Urinary bladder (tissue), 4 donors: Measurements from ENCODE around the gene RAB22A. TPM values are rescaled to one million over a fixed set of nuclear protein-coding genes. Genes with fewer than 3 reads are reported as not detected.
A peak's percentile ranks its signal among the peaks of the same experiment; 100 is the strongest.
"Not testable (repeated sequence)": the region's sequence is repeated elsewhere in the genome, so short reads cannot be mapped to it uniquely, and the experiment has no call there.

Experiments
- DNase-seq: peaks from one replicate; pipeline ENCODE4 v3.0.0-alpha.2; 2015; ENCODE audit errors: extremely low spot score
- H3K27ac ChIP-seq: one replicate; pipeline ENCODE4 v1.5.1; 2013; ENCODE audit warnings: low read depth, mild to moderate bottlenecking, moderate library complexity
- H3K36me3 ChIP-seq: one replicate; pipeline ENCODE4 v1.6.1; 2013; ENCODE audit warnings: mild to moderate bottlenecking, moderate library complexity; ENCODE audit not compliant: insufficient read depth
- H3K4me1 ChIP-seq: one replicate; pipeline ENCODE4 v1.6.1; 2013; ENCODE audit warnings: mild to moderate bottlenecking, moderate library complexity; ENCODE audit not compliant: insufficient read depth
- H3K4me3 ChIP-seq: one replicate; pipeline ENCODE4 v1.5.1; 2013; ENCODE audit warnings: low read depth, low read length
- WGBS: extraction: QIAGEN DNeasy Blood & Tissue Kit; methylation state at CpG from one replicate; pipeline ENCODE4 v1.1.7; 2013; 5-methylcytosine and 5-hydroxymethylcytosine counted together
- polyA plus RNA-seq: library from polyadenylated mRNA; stranded (reverse); fragments of 200-250 nt; gene quantifications from one replicate; pipeline ENCODE4 v1.2.3, GENCODE V29; 2013
- total RNA-seq: library from RNA; depleted of rRNA; stranded (reverse); fragments of >200 nt; gene quantifications from one replicate; pipeline ENCODE4 v1.2.3, GENCODE V29; 2014
- donor health status: healthy with polysubstance abuse.
- donor health status: healthy.

Gene RAB22A
- total and polyA plus RNA-seq, 2 donors, result 7.0 to 28.2 TPM

DNA sequence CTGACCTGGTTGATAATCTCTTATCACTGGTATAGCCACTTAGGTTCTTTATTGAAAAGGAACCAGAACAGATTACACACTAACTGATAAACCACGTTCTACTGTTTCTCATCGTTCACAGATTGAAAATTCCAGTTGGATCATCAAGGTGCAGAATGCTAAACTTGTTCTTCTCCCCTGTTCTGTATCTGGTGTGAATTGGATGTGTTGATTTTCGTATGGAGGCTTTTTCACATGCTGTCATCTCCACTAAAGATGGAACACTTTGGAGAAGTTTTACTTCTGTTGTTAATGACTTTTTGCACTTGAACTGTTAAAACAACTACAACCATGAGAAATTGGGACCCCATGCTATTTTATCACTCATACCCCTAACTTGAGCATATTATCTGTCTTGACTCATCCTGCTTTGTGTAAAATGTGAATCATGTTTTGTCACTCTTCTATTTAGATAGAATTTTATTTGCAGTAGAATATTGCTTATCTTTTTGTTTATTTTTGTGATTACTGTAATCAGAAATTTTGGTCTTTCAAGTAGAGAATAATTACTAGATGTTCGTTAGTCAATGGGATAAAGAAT lies 97.0 kb downstream of the RAB22A start:
- no peaks in the 10 kb centered on the region for H3K36me3 ChIP-seq
- H3K4me3 ChIP-seq, result no peak overlapping the region
- DNase-seq, result no peak
- no peak overlapping the region for H3K27ac ChIP-seq
- H3K4me1 ChIP-seq, result no peaks in the 10 kb centered on the region
- 47% methylated on average over 4 of the region's 4 CpGs for WGBS

DNA sequence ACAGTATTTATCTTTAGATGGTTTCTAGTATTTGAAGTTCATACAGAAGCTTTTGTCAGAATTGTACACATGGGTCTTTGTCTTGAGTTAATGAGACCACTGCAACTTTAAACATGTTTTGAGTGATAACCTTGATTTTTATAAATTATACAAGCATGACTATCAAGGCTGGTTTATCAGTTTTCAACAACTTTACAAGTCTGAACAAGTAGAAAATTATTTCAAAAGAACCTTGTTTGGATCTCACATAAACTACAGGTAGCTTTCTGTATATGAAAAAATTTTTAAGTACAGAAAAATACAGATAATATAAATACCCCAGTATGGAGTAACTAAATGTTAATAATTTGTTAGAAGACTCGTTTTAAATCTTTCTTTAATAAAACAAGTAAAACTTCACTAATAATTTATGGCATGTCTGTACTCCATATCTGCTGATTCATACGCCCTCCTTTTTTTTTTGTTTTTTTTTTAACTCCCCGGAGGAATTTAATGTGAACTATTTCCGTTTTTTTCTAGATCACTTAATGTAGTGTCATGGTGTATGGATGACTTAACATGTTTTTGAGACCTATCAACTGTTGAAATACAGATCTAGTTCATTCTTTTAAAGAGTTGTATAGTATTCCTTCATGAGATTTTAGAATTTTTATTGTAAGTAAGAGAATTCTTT lies 97.8 kb downstream of the RAB22A start:
- no peak overlapping the region for H3K27ac ChIP-seq
- no peaks in the 10 kb centered on the region for H3K4me1 ChIP-seq
- H3K36me3 ChIP-seq, result no peaks in the 10 kb centered on the region
- WGBS, result 54% methylated on average over 4 of the region's 4 CpGs
- H3K4me3 ChIP-seq, result no peak overlapping the region
- DNase-seq, result no peak

- no peak for DNase-seq
- 66% methylated on average over 2 of the region's 2 CpGs for WGBS
- no peak overlapping the region for H3K27ac ChIP-seq
- no peaks in the 10 kb centered on the region for H3K36me3 ChIP-seq
- no peaks in the 10 kb centered on the region for H3K4me1 ChIP-seq
- H3K4me3 ChIP-seq, result no peak overlapping the region
These were observed 98.5 kb downstream of the RAB22A start for GRCh38 chr20:58407966-58408557.

DNA sequence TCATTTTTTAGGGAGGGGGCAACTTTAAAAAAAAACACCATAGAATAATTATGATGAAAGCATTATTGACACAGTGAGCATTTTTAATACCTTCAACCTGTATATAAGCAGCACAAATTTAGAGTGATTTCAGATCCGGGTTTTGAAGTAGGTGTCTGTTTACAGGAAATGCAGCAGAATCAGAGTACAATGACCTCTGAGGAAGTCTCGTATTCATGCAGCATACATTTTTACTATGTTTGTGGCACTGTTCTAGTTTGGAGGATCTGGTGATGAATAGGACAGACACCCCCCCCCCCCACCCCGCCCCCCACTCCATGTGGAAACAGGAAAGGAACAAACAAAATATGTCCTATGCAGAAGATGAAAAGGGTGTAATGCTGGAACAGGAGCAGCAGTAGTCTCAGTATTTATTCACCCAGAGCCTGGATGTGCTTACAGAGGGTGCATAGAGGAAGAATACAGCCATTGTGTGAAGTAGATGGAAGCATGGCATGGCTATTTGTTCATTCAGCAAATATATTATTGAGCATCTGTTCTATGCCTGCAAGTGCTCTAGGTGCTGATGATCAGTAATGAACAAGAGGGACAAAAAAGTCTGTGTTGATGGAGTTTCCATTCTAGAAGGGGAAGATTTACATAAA lies 99.2 kb downstream of the RAB22A start:
- WGBS, result 45% methylated on average over 3 of the region's 3 CpGs
- Histone ChIP-seq H3K27ac (peak overlapping the region; percentile 18), H3K36me3 (no peaks in the 10 kb centered on the region), H3K4me3 (no peak overlapping the region), H3K4me1 (no peaks in the 10 kb centered on the region)
- no peak for DNase-seq

GRCh38 chr20:58414216-58414615 lies 104.7 kb downstream of the RAB22A start:
- not testable (repeated sequence) for H3K4me1 ChIP-seq, H3K4me3 ChIP-seq, H3K36me3 ChIP-seq, DNase-seq, H3K27ac ChIP-seq
- WGBS, result 98% methylated on average over 31 of the region's 35 CpGs

DNA sequence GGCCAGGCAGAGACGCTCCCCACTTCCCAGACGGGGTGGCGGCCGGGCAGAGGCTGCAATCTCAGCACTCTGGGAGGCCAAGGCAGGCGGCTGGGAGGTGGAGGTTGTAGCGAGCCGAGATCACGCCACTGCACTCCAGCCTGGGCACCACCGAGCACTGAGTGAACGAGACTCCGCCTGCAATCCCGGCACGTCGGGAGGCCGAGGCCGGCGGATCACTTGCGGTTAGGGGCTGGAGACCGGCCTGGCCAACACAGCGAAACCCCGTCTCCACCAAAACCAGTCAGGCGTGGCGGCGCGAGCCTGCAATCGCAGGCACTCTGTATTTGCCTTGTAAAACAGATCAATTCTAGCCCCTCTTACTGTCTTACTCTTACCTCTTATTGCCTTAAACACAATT lies 105.3 kb downstream of the RAB22A start:
- not testable (repeated sequence) for H3K36me3 ChIP-seq, H3K4me1 ChIP-seq, H3K4me3 ChIP-seq, DNase-seq, H3K27ac ChIP-seq
- 97% methylated on average over 26 of the region's 26 CpGs for WGBS

DNA sequence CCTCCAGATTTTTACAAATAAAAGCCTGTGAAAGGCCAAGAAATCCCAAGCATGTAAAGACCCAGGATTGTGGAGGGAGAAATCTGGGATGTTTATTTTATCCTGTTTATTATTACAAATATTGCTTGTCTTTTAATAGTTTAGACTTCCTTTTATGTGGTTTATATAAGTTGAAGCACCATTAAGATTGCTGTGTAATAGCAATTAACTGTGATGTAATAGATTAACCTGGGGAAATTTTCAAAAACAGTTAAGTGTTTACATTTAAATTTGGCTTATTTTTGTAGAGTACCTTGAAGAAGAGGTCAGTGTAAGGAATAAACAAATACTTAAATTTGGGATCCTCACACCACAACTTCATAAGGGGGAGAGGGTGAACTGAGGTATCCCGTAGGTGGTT lies 106.5 kb downstream of the RAB22A start:
- 78% methylated on average over 1 of the region's 1 CpG for WGBS
- Histone ChIP-seq H3K4me1 (no peaks in the 10 kb centered on the region), H3K4me3 (no peak overlapping the region), H3K36me3 (no peaks in the 10 kb centered on the region), H3K27ac (no peak overlapping the region)
- DNase-seq, result no peak

- no peak overlapping the region for H3K4me3 ChIP-seq
- WGBS, result 87% methylated on average over 2 of the region's 2 CpGs
- H3K4me1 ChIP-seq, result no peaks in the 10 kb centered on the region
- no peaks in the 10 kb centered on the region for H3K36me3 ChIP-seq
- no peak for DNase-seq
- H3K27ac ChIP-seq, result no peak overlapping the region
These were observed 107.3 kb downstream of the RAB22A start for GRCh38 chr20:58416835-58417234.

Other genes with a start within 250 kb of the RAB22A start
- gene ANKRD60, start 81.1 kb upstream of the RAB22A start, total RNA-seq, result not detected
- not detected for gene ANKRD60, start 81.1 kb upstream of the RAB22A start, polyA plus RNA-seq
- gene VAPB, start 79.5 kb downstream of the RAB22A start, total RNA-seq, result 31.0 TPM
- 28.7 TPM for gene VAPB, start 79.5 kb downstream of the RAB22A start, polyA plus RNA-seq
- gene APCDD1L, start 205.7 kb downstream of the RAB22A start, total RNA-seq, result 3.9 TPM
- gene APCDD1L, start 205.7 kb downstream of the RAB22A start, polyA plus RNA-seq, result 5.6 TPM